Femur (tissue), 1 donor: Measurements from ENCODE around the gene ECE1.
A peak's percentile ranks its signal among the peaks of the same experiment; 100 is the strongest.

Experiments
- DNase-seq: peaks from one replicate; pipeline ENCODE4 v3.0.0-alpha.2; 2017

Gene ECE1

GRCh38 chr1:21266119-21266774 lies 24.0 kb downstream of the ECE1 start:
- no peak for DNase-seq

DNA sequence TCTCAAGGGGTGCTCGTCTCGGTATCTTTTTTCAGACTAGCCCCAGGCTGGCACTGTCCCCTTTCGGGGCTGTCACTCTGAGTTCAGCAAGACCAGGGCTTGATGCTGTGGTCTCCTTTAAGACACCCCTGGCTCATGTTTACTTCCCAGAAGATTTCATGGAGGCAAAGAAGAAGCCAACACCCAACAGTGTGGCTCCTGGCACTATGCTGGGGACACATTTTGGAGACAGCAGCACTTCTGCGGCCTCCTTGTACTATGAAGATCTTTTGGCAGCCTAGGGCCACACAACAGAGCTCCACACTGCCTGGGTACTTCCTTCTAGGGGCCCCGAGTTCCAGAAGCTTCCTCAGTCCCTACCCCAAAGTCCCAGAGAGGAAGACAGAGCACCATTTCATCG lies 24.6 kb downstream of the ECE1 start:
- DNase-seq, result no peak

- DNase-seq, result no peak
Observed at GRCh38 chr1:21264898-21265297, 25.4 kb downstream of the ECE1 start.

- no peak for DNase-seq
Observed at GRCh38 chr1:21263653-21264225, 26.5 kb downstream of the ECE1 start.

DNA sequence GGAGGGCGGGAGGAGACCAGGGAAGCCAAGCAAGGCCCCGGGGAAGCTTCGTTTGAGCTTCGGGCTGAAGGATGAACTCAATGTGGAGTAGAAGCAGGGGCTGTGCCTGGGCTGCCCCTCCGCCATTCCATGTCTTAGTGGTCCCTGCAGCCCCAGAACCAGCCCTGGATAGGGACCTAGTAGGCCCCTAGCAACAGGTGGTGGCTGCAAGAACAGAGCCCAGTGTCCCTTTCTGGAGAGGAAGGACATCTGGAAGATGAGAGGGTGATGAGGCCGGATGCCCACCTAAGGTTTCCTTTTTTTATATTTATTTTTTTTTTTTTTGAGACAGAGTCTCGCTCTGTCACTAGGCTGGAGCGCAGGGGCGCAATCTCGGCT lies 27.2 kb downstream of the ECE1 start:
- DNase-seq, result no peak

- peak; percentile 81 for DNase-seq
Observed at GRCh38 chr1:21262293-21263051, 27.8 kb downstream of the ECE1 start.

DNA sequence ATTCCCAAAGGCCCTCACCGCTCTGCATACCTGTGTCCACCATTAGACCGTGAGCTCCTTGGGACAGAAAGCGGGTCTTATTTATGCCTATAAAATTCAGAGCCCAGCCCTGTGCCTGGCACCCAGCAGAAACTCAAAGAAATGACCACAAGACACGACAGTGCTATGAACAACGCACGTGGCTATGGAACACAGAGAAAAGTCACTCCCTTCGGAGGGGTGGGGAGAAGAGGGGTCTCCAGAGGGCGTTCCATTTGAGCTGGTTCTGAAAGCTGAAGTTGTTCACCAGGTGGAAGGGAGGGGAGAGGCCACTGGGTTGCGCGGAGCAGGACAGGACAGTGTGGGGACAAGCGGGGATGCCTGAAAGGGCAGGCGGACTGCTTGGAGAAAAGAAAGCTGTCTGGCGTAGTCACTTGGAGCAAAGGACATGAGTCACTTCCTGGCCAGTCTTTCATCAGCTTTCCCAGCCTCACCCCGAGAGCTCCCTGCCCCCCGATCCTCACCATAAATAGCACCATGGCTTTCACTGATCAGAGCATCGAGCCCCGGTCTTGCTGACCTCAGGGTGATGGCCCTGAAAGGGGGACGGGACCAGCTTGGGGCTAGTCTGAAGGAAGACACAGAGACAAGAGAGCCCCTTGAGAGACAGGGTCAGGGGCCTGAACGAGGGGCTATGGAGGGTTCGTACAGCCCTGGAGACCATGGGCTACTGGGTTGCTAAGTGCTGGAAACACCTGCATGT lies 28.5 kb downstream of the ECE1 start:
- DNase-seq, result peak; percentile 82

- peak; percentile 59 for DNase-seq
Observed at GRCh38 chr1:21260405-21261125, 29.7 kb downstream of the ECE1 start.

GRCh38 chr1:21259316-21260076 lies 30.8 kb downstream of the ECE1 start:
- no peak for DNase-seq

DNA sequence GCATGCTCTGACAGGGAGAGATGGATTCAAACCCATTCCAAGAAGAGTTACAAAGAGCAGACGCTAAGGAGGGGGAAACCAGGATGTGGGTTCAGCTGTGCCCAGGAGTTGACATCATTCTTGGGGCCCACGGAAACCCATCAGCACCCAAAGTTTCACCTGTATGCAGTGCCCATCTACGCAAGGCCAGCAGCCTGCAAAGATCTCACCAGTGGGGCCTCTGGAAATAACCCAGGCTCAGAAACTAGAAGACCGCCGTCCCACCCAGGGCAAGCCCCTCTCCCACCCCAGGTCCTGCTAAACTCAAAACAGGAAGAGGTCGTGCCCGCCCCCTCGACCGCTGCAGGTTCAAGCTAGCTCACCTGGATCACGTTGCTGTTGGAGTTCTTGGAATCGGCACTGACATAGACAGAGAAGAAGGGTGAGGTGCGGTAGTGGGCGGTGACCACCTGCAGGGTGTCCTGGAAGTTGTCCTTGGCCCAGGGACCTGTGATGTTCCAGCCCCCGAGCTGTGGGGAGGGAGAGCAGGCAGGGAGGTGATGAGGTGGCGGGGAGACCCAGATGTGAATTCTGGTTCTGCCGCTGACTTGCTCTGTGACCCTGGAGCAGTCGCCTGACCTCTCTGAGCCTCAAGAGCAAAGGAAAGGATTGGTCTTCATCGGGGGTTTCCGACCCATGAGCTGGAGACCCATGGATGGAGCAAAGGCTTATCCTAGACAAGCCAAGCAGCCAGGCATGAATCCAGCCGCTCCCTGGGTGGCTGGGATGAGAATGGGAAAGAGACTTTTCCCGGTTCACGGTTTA lies 31.7 kb downstream of the ECE1 start:
- DNase-seq, result no peak

DNA sequence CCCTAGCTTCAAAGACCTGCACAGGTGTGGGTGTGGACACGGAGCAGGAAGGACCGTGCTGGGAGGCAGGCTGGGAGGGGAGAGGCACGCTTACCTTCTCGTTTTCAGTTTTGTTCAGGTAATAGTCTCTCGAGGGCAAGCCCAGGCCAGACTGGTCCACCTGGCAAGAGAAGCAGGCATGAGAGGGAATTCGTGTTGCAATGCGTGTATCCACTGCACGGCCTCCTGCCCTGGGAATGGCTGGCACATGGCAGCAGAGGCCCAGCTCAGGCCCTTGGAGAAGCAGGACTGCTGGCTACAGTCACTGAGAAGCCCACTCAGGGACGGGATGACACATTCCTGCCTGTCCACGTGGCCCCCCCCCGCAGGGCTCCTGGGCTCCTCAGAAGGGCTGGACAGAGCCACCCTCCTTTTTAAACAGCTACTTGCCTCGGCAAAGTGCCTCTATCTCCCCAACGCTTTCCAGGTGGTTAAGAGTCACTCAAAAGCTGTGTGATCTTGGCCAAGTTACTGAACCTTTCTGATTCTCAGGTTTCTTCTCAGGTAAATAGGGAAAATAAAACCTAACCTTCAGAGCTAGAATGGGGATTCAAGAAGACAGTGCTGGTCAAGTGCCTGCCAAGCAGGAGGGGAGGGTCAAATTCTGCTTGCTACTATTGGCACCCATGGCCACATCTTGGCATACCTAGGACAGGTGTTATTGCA lies 32.7 kb downstream of the ECE1 start:
- DNase-seq, result no peak

GRCh38 chr1:21256776-21257175 lies 33.5 kb downstream of the ECE1 start:
- no peak for DNase-seq

DNA sequence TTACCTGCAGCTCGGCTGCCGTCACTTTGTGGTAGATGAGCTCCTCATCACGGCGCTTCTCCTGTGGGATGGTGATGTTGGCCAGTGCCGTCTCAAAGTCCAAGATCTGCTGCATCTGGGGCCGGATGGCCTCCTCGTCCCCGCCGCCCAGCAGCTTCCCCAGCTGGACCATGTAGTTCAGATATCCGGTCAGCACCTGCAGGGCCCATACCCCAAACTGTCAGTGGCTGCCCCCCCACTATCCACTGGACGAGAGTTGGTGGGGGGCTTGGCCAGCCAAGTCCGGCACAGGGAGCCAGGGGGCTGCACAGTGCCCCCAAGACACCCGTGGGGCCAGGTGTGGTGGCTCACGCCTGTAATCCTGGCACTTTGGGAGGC lies 34.3 kb downstream of the ECE1 start:
- DNase-seq, result no peak

- peak; percentile 92 for DNase-seq
Observed at GRCh38 chr1:21255284-21255942, 34.9 kb downstream of the ECE1 start.

GRCh38 chr1:21254335-21254951 lies 35.8 kb downstream of the ECE1 start:
- peak; percentile 92 for DNase-seq

DNA sequence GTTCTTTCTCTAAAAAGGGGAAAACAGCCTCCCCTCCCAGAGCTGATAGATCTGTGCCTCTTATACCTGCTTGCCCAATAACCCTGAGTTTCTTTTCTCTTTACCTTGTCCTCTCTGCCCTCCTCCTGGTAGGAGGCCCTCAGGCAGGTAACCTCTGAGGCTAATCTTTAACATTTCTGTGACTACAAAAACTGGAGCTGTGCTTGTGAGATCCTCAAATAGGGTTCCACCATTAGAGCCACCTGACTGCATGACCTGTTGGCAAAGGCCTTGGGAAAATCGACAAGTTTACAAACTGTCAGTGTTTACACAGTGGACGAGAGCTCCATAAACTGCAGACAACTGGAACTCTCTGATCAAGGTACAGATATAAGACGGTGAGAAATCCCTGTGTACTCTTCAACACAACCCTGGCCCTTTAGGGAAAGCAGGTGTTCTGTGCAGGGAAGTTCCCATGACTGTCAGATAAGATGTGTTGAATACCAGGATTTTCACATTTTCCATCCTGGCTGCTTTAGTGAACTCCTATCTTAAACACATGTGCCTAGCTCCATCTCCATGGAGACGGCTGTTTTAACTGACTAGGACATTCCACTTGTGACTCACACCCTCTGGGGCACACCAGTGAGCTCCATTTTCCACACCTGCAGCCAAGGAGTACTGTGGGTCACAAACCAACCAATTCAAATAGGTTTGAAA lies 38.3 kb downstream of the ECE1 start:
- DNase-seq, result peak; percentile 85

DNA sequence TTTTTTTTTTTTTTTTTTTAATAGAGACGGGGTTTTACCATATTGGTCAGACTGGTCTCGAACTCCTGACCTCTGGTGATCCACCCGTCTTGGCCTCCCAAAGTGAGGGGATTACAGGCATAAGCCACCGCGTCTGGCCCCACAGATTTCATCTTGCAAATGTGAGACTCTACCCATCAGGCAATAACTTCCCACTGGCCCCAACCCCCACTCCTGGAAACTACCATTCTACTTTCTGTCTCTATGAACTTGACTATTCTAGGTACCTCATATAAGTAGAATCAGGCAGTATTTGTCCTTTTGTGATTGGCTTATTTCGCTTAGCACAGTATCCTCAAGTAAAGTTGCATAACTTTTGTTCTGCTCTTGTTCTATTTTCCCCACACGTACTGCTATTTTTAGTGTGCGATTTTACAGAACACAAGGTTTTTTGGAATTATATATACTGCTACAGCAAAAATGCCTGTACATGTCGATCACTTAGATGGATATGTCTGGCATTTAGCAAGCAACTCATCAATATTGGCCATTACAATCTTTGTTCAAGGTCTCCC lies 40.2 kb downstream of the ECE1 start:
- no peak for DNase-seq

DNA sequence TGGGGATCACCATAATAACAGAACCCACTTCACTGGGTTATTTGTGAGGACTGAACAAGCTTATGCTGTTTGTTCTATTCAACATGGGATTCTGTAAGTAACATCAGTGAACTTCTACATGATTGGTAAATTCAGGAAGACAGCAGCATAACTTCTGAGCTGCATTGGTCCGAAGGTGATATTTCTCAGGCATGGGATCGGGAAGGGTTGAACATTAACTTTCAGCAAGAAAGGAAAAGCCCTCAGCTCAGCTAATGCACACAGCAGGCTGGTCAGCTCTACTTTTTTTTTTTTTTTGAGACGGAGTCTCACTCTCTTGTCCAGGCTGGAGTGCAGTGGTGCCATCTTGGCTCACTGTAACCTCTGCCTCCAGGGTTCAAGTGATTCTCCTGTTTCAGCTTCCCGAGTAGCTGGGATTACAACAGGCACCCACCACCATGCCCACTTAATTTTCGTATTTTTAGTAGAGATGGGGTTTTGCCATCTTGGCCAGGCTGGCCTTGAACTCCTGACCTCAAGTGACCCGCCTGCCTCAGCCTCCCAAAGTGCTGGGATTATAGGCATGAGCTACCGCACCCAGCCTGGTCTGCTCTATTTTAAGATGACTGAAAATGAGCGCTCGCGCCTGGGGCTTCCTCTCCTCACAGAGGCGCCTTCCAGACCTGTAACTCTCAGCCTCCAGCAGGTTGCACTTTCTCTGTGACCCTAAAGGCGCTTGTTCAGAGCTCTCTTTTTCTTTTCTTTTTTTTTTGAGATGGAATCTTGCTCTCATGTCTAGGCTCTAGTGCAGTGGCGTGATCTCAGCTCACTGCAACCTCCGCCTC lies 42.2 kb downstream of the ECE1 start:
- no peak for DNase-seq
